ENCODE data around the gene NTF3.

The NTF3 gene

GRCh38 chr12:5433081-5433844 is 1.4 kb downstream of the NTF3 start:
- TF ChIP-seq, protein P1, sequence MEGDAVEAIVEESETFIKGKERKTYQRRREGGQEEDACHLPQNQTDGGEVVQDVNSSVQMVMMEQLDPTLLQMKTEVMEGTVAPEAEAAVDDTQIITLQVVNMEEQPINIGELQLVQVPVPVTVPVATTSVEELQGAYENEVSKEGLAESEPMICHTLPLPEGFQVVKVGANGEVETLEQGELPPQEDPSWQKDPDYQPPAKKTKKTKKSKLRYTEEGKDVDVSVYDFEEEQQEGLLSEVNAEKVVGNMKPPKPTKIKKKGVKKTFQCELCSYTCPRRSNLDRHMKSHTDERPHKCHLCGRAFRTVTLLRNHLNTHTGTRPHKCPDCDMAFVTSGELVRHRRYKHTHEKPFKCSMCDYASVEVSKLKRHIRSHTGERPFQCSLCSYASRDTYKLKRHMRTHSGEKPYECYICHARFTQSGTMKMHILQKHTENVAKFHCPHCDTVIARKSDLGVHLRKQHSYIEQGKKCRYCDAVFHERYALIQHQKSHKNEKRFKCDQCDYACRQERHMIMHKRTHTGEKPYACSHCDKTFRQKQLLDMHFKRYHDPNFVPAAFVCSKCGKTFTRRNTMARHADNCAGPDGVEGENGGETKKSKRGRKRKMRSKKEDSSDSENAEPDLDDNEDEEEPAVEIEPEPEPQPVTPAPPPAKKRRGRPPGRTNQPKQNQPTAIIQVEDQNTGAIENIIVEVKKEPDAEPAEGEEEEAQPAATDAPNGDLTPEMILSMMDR (conservative IDR thresholded peaks at IDR 0.05; ENCODE audit: low read depth, low read length), result no peak
- no peak for DNase-seq (ENCODE audit: low read depth)
- no peak overlapping the region for H3K4me3 ChIP-seq (ENCODE audit: low read length)

GRCh38 chr12:5433845-5434646 is 2.1 kb downstream of the NTF3 start:
- TF ChIP-seq, protein P1 (conservative IDR thresholded peaks at IDR 0.05; ENCODE audit: low read depth, low read length), result no peak
- no peak overlapping the region for H3K4me3 ChIP-seq (ENCODE audit: low read length)
- DNase-seq (ENCODE audit: low read depth), result no peak

DNA sequence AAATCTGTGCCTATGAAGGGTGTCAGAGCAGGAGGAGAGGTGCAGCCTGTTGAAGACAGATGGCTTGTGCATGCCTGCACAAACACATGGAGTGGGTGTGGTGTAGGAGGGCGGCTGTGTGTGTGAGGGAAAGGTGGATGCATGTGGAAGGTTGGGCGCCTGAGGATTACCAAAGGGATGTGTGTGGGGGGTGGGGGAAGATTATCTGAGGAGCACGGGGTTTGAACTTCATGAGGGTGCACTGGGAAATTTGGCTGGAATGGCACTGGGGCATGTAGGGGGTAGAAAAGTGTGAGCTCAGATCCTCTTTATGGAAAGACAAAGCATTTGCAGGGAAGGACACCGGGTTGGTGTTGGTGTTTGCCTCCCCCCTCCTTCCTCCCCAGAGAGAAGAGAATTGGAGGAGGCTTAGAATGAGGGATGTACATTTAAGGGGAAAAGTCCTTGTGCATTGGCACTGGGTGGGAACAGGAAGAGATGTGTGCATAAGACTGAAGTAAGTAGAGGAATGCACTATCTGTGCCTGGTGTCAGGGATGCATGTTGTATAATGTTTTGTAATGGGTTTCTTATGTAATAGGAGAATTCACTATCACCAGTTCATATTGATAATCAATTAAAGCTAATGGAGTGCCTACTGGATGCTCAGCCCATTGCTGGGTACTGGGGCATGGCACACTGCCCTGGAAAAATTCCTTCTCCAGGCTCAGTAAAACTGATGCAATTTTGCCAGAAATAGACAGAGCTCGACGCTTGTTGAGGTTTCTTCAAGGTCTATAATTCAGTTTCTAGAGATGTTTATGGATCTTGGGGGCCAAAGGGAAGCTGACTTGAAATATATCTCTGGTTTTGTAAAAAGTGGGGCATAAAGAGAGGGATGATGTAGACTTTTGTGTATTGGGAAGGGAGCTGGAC is 3.0 kb downstream of the NTF3 start:
- H3K4me3 ChIP-seq (ENCODE audit: low read length), result no peak overlapping the region
- DNase-seq (ENCODE audit: low read depth), result no peak
- TF ChIP-seq, protein P1 (conservative IDR thresholded peaks at IDR 0.05; ENCODE audit: low read depth, low read length), result no peak

DNA sequence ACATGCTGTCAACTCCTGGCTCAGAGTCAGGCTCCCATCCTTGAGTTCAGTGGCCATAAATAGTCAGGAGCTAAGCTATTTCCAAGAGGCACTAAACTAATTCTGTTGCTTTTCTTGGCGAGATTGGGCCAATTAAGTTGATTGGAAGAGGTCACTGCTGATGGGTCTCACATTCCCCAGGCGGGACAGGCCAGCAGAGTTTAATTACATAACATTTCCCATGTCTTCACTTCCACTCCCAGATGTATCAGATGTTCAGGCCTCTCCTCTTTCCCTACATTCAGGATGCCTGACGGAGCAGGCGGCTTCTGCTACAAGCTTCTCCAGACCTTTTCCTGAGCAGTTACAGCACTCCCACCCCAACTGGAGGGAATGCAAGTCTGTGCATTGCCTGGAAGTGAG is 5.3 kb downstream of the NTF3 start:
- no peak overlapping the region for H3K4me3 ChIP-seq (ENCODE audit: low read length)
- no peak for DNase-seq (ENCODE audit: low read depth)
- TF ChIP-seq, protein P1 (conservative IDR thresholded peaks at IDR 0.05; ENCODE audit: low read depth, low read length), result no peak

DNA sequence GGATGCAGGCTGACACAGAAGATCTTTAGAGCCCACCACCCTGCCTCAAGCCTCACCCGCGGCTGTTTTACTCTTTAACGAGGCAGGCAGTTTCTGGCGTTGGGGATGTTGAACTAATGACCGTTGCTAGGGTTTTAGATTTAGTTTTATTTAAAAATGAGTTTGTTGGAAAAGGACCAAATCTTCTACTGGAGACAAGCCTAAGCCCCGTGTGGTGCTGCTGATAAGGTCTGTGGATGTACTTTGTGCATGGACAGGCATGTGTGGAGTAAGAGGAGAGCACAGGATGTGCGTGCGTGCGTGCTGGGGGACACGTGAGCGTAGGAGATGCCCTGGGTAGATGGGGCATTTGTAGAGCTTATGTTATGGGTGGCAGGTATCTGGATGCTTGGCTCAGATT is 5.7 kb downstream of the NTF3 start:
- H3K4me3 ChIP-seq (ENCODE audit: low read length), result no peak overlapping the region
- TF ChIP-seq, protein P1 (conservative IDR thresholded peaks at IDR 0.05; ENCODE audit: low read depth, low read length), result no peak
- DNase-seq (ENCODE audit: low read depth), result no peak

- TF ChIP-seq, protein P1 (conservative IDR thresholded peaks at IDR 0.05; ENCODE audit: low read depth, low read length), result no peak
- H3K4me3 ChIP-seq (ENCODE audit: low read length), result no peak overlapping the region
- DNase-seq (ENCODE audit: low read depth), result no peak
Measured at GRCh38 chr12:5438671-5439200, 6.8 kb downstream of the NTF3 start.
